ENCODE results near the gene UBE2M. TPM values are rescaled to one million over a fixed set of nuclear protein-coding genes. Genes with fewer than 3 reads are reported as not detected.

The UBE2M gene
- polyA plus RNA-seq, 1 donor (not counting 4 experiments of a cell fraction or from before 2014, with no cell fraction given), result 82.6 TPM

DNA sequence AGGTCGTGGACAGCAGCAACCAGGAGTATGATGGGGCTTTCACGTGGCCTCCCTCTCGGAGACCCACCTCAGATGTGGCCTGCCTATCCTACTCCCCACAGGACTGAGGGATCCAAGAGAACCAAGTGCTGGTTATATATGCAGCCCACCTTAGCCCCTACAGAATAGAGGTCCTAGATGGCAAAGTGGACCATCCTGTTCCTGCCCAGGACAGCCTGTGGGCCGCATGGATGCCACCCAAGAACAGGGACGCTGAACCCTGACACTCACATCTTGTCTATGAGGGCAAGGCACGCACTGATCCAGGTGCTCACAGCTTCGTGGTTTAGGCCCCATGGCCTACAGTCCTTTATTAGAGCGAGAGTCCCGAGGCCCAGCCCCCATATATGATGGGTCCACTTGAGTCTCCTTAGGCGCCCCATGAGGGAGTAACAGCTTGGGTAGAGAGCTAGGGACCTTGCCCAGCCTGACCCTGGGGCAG, 45.2 kb downstream of the UBE2M start:
- Histone ChIP-seq H2AFZ (ENCODE audit: control insufficient read depth, low read length) (no peak overlapping the region), H3K4me2 (ENCODE audit: control insufficient read depth, extremely low read depth, insufficient read depth, low read depth, low read length) (peak overlapping the region; percentile 66), H3K79me2 (ENCODE audit: control insufficient read depth, insufficient read depth, low read length) (peaks cover 38% of the 10 kb centered on the region), H3K36me3 (ENCODE audit: control insufficient read depth in 2 of 2, extremely low read depth in 1 of 2, insufficient read depth in 2 of 2, low read length in 2 of 2) (peaks cover 5 to 12% of the 10 kb centered on the region in 2 experiments), H3K27ac (ENCODE audit: control insufficient read depth, insufficient read depth, low read length) (peak overlapping the region; percentile 43), H3K4me3 (ENCODE audit: control insufficient read depth in 2 of 3, extremely low read depth in 1 of 3, insufficient read depth in 2 of 3, low read depth in 1 of 3, low read length in 3 of 3) (no peak overlapping the region), H4K20me1 (ENCODE audit: control insufficient read depth, extremely low read depth, insufficient read depth, low read length) (no peaks in the 10 kb centered on the region), H3K4me1 (ENCODE audit: control insufficient read depth, extremely low read depth, insufficient read depth, low read length) (peaks cover 10% of the 10 kb centered on the region), H3K9ac (ENCODE audit: control insufficient read depth, extremely low read depth, insufficient read depth, low read length) (no peak overlapping the region), H3K9me1 (ENCODE audit: control insufficient read depth, extremely low read depth, insufficient read depth, low read length) (no peaks in the 10 kb centered on the region), H3K27me3 (ENCODE audit: control insufficient read depth, extremely low read depth, insufficient read depth, low read length) (no peaks in the 10 kb centered on the region), H3K9me3 (ENCODE audit: control insufficient read depth, low read depth, low read length) (no peaks in the 10 kb centered on the region)
- no peak for FAIRE-seq
- TF ChIP-seq CTCF (optimal IDR thresholded peaks at IDR 0.05 in 1 of 3, IDR thresholded peaks at IDR 0.05 in 1 of 3, conservative IDR thresholded peaks at IDR 0.05 in 1 of 3; ENCODE audit: extremely low read depth in 1 of 3, insufficient read depth in 2 of 3, low read length in 3 of 3) (no peak), EZH2 (IDR thresholded peaks at IDR 0.05; ENCODE audit: low read length) (no peak)
- dilution Hi-C loops (cut with MboI; ENCODE audit: extremely low pct_ligation_motif_present, low sequenced_read_pairs), result no loop called here
- DNase-seq (ENCODE audit: low read depth, low spot score), result no peak

DNA sequence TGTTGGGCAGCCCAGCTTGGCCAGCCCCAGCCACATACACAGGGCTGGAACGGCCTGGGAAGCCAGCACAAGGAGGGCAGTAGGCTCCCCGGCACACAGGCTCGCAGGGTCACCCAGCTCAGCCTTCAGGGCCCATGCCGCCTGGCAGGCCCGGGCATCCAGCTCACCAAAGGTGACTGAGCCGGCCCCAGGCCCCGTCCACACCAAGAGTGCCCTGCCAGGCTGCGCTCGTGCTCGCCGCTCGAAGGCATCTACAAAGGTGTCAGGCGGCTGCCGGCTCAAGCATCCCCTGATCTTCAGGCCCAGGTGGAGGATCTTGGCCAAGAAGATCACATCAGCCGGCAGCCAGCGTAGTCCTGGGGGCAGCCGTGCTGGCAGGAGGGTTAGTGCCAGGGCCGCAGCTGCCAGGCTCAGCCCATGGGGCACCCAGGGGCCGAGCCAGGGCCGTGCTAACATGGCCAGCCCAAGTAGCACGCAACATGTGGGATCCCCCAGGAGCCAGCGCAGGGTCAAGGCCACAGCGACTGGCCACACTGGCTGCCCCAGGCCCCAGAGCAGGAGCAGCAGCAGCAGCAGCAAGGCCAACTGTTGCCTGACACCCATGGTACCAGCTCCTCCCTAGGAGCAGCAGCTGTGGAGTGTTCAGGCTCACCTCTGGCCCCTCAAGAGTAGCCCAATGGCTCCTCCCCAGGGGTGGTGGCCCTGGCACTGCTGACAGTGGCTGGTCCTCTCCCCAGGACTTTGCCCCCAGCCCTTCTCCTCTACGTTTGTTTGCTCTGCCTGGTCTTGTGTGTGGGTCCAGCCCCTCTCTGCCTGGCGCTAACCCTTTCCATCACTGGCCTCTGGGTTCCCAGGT, 46.8 kb downstream of the UBE2M start, which contains the start of gene SLC27A5:
Gene SLC27A5, minus strand, starts transcription at position 640 of the 856 bp plus-strand sequence. Its CDS starts 37 bp downstream, at position 603.
- H3K79me2 ChIP-seq (ENCODE audit: control insufficient read depth, insufficient read depth, low read length), result peaks cover 21% of the 10 kb centered on the region
- H3K27ac ChIP-seq (ENCODE audit: control insufficient read depth, insufficient read depth, low read length), result no peak within 1 kb of the TSS
- H3K4me2 ChIP-seq (ENCODE audit: control insufficient read depth, extremely low read depth, insufficient read depth, low read depth, low read length), result no peak within 1 kb of the TSS
- H3K4me1 ChIP-seq (ENCODE audit: control insufficient read depth, extremely low read depth, insufficient read depth, low read length), result peaks cover 6% of the 10 kb centered on the region
- no peak within 1 kb of the TSS for H2AFZ ChIP-seq (ENCODE audit: control insufficient read depth, low read length)
- no peaks in the 10 kb centered on the region for H4K20me1 ChIP-seq (ENCODE audit: control insufficient read depth, extremely low read depth, insufficient read depth, low read length)
- no peak within 1 kb of the TSS for H3K4me3 ChIP-seq (ENCODE audit: control insufficient read depth in 2 of 3, extremely low read depth in 1 of 3, insufficient read depth in 2 of 3, low read depth in 1 of 3, low read length in 3 of 3)
- H3K9me3 ChIP-seq (ENCODE audit: control insufficient read depth, low read depth, low read length), result no peaks in the 10 kb centered on the region
- H3K9ac ChIP-seq (ENCODE audit: control insufficient read depth, extremely low read depth, insufficient read depth, low read length), result no peak within 1 kb of the TSS
- H3K36me3 ChIP-seq (ENCODE audit: control insufficient read depth in 2 of 2, extremely low read depth in 1 of 2, insufficient read depth in 2 of 2, low read length in 2 of 2), result peaks cover 0 to 8% of the 10 kb centered on the region in 2 experiments
- TF ChIP-seq EZH2 (IDR thresholded peaks at IDR 0.05; ENCODE audit: low read length) (no peak), CTCF (optimal IDR thresholded peaks at IDR 0.05 in 1 of 3, IDR thresholded peaks at IDR 0.05 in 1 of 3, conservative IDR thresholded peaks at IDR 0.05 in 1 of 3; ENCODE audit: extremely low read depth in 1 of 3, insufficient read depth in 2 of 3, low read length in 3 of 3) (no peak)
- H3K9me1 ChIP-seq (ENCODE audit: control insufficient read depth, extremely low read depth, insufficient read depth, low read length), result no peaks in the 10 kb centered on the region
- FAIRE-seq, result no peak
- DNase-seq (ENCODE audit: low read depth, low spot score), result no peak
- H3K27me3 ChIP-seq (ENCODE audit: control insufficient read depth, extremely low read depth, insufficient read depth, low read length), result no peaks in the 10 kb centered on the region
- dilution Hi-C loops (cut with MboI; ENCODE audit: extremely low pct_ligation_motif_present, low sequenced_read_pairs), result no loop called here

Measured in keratinocyte (primary cell).